GM18909 (cell line): ENCODE data around the gene PHLDA2.
"Not testable (repeated sequence)": the region's sequence is repeated elsewhere in the genome, so short reads cannot be mapped to it uniquely, and the experiment has no call there.

ENCODE experiments used
- ATAC-seq: cut with Tn5 transposase; IDR thresholded peaks from one replicate; pipeline ENCODE4 v1.9.1; 2021; ENCODE audit warnings: mild to moderate bottlenecking; ENCODE audit not compliant: unreplicated experiment, poor library complexity

PHLDA2 gene

GRCh38 chr11:2945757-2946287 lies 16.6 kb upstream of the PHLDA2 start:
- no peak for ATAC-seq

- no peak for ATAC-seq
Measured at GRCh38 chr11:2945031-2945756, 16.0 kb upstream of the PHLDA2 start.

GRCh38 chr11:2944530-2944929 lies 15.3 kb upstream of the PHLDA2 start:
- ATAC-seq: no peak

- no peak for ATAC-seq
Measured at GRCh38 chr11:2943711-2944118, 14.5 kb upstream of the PHLDA2 start.

- ATAC-seq: no peak
Measured at GRCh38 chr11:2942872-2943710, 13.9 kb upstream of the PHLDA2 start.

- ATAC-seq: no peak
Measured at GRCh38 chr11:2942447-2942846, 13.2 kb upstream of the PHLDA2 start.

- ATAC-seq: no peak
Measured at GRCh38 chr11:2940921-2941821, 12.0 kb upstream of the PHLDA2 start.

GRCh38 chr11:2940147-2940920 lies 11.1 kb upstream of the PHLDA2 start:
- no peak for ATAC-seq

GRCh38 chr11:2938458-2939418 lies 9.5 kb upstream of the PHLDA2 start:
- not testable (repeated sequence) for ATAC-seq

GRCh38 chr11:2937641-2938457 lies 8.6 kb upstream of the PHLDA2 start:
- not testable (repeated sequence) for ATAC-seq

GRCh38 chr11:2934611-2935239 lies 5.5 kb upstream of the PHLDA2 start:
- ATAC-seq: no peak

- ATAC-seq: no peak
Measured at GRCh38 chr11:2934021-2934550, 4.9 kb upstream of the PHLDA2 start.

GRCh38 chr11:2933375-2934020 lies 4.3 kb upstream of the PHLDA2 start:
- ATAC-seq: peak; percentile 47

- no peak for ATAC-seq
Measured at GRCh38 chr11:2932850-2933251, 3.6 kb upstream of the PHLDA2 start.

- ATAC-seq: no peak
Measured at GRCh38 chr11:2931771-2932738, 2.8 kb upstream of the PHLDA2 start.
